Stimulated activated CD4-positive, alpha-beta T cell treated with anti-CD3 and anti-CD28 coated beads, Interleukin-1b, Interleukin-23, amount 100 ng/mL, for 48 hours (primary cell): ENCODE data around the gene KCNJ6.

Experiments used
- DNase-seq: peaks from one replicate; pipeline ENCODE4 v3.0.0-alpha.2; 2020

Gene KCNJ6

GRCh38 chr21:37811711-37812110, 104.5 kb downstream of the KCNJ6 start:
- no peak for DNase-seq

GRCh38 chr21:37808261-37808660, 108.0 kb downstream of the KCNJ6 start:
- DNase-seq, result no peak

- DNase-seq, result no peak
These were observed 111.0 kb downstream of the KCNJ6 start for GRCh38 chr21:37805266-37805665.

GRCh38 chr21:37804001-37804400, 112.3 kb downstream of the KCNJ6 start:
- DNase-seq, result no peak

GRCh38 chr21:37803101-37803651, 113.1 kb downstream of the KCNJ6 start:
- DNase-seq, result no peak

- DNase-seq, result no peak
These were observed 115.7 kb downstream of the KCNJ6 start for GRCh38 chr21:37800456-37801061.

GRCh38 chr21:37800057-37800455, 116.2 kb downstream of the KCNJ6 start:
- DNase-seq, result no peak

GRCh38 chr21:37799211-37800056, 116.8 kb downstream of the KCNJ6 start:
- DNase-seq, result no peak

- no peak for DNase-seq
These were observed 118.9 kb downstream of the KCNJ6 start for GRCh38 chr21:37797403-37797802.

GRCh38 chr21:37796011-37796410, 120.2 kb downstream of the KCNJ6 start:
- DNase-seq, result no peak

GRCh38 chr21:37793660-37794059, 122.6 kb downstream of the KCNJ6 start:
- DNase-seq, result no peak

GRCh38 chr21:37792046-37792445, 124.2 kb downstream of the KCNJ6 start:
- DNase-seq, result no peak

- DNase-seq, result no peak
These were observed 125.4 kb downstream of the KCNJ6 start for GRCh38 chr21:37790905-37791304.

GRCh38 chr21:37788503-37788902, 127.8 kb downstream of the KCNJ6 start:
- no peak for DNase-seq

- DNase-seq, result no peak
These were observed 128.8 kb downstream of the KCNJ6 start for GRCh38 chr21:37787456-37787855.

- DNase-seq, result no peak
These were observed 131.5 kb downstream of the KCNJ6 start for GRCh38 chr21:37784591-37785318.

GRCh38 chr21:37783016-37783415, 133.2 kb downstream of the KCNJ6 start:
- DNase-seq, result no peak

GRCh38 chr21:37780991-37781983, 135.0 kb downstream of the KCNJ6 start:
- DNase-seq, result no peak

GRCh38 chr21:37771181-37771580, 145.1 kb downstream of the KCNJ6 start:
- no peak for DNase-seq

- no peak for DNase-seq
These were observed 145.8 kb downstream of the KCNJ6 start for GRCh38 chr21:37770461-37770860.

- no peak for DNase-seq
These were observed 146.6 kb downstream of the KCNJ6 start for GRCh38 chr21:37769656-37770055.

GRCh38 chr21:37767984-37768383, 148.3 kb downstream of the KCNJ6 start:
- no peak for DNase-seq
